ENCODE results near the gene MXRA8. TPM values are rescaled to one million over a fixed set of nuclear protein-coding genes. Genes with fewer than 3 reads are reported as not detected.

The MXRA8 gene
- total and polyA plus RNA-seq, 9 of the 15 experiments (the other 6 are each of a cell fraction or from before 2014, with no cell fraction given) = 0.66 to 11.3 (median 6.3) TPM

GRCh38 chr1:1324524-1325287 is 33.6 kb downstream of the MXRA8 start, which contains the start of the genes CPTP and INTS11 (continued):
- TF ChIP-seq EWSR1 (IDR thresholded peaks at IDR 0.05; ENCODE audit: borderline replicate concordance, low read depth, partially characterized antibody) (no peak), PTBP1 (IDR thresholded peaks at IDR 0.05; ENCODE audit: low read depth, low read length) (no peak), ARID1B (IDR thresholded peaks at IDR 0.05) (no peak), GATAD2A (IDR thresholded peaks at IDR 0.05) (no peak), ILF3 (IDR thresholded peaks at IDR 0.05; ENCODE audit: borderline replicate concordance) (no peak), NFIC (IDR thresholded peaks at IDR 0.05) (0 out of 2 replicates have a peak, but pooled peaks have one; percentile 5), HDAC6 (IDR thresholded peaks at IDR 0.05; ENCODE audit: low read depth, low read length) (no peak), STAT5B (CRISPR knock-in tag; IDR thresholded peaks at IDR 0.05) (no peak)

DNA sequence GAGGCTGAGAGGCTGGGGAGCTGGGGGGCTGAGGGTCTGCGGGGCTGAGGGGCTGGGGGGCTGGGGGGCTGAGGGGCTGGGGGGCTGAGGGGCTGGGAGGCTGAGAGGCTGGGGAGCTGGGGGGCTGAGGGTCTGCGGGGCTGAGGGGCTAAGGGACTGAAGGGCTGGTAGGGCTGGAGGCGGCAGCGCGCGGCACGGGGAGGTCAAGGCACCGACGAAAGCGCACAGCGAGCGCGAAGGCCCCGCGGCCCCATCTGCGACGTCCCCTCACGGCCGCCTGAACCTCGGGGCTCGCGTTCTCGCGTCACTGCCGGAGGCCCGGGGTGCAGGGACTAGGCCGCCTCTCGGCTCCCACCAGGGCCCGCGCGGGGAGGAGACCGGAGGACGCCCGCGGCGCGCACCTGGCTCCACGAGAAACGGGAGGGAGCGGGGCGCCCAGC is 34.3 kb downstream of the MXRA8 start:
- peak overlapping the region; percentile 93 to 99 for H3K9ac ChIP-seq (ENCODE audit: insufficient read depth in 1 of 2, low read depth in 2 of 2, low read length in 2 of 2)
- in situ Hi-C loops (cut with MboI) (no loop called here), intact Hi-C loops (cut with micrococcal nuclease) (loop anchor here (2.0 to 5.0 kb wide), 2 partner anchors 15 to 53 kb away; partner anchors contain the start of genes AURKAIP1 and PUSL1)
- peak overlapping the region; percentile 85 for H3K4me2 ChIP-seq (ENCODE audit: insufficient read depth, low read length)
- H3K27me3 ChIP-seq (ENCODE audit: control insufficient read depth in 2 of 2, insufficient read depth in 2 of 2, low read length in 2 of 2) = no peaks in the 10 kb centered on the region
- 0% methylated on average over 6 of the region's 41 CpGs for WGBS (ENCODE audit: insufficient coverage, low coverage, missing lambda C conversion rate)
- H3K36me3 ChIP-seq (ENCODE audit: control insufficient read depth, insufficient read depth, low read length) = peaks cover 54% of the 10 kb centered on the region; the same call in 2 of the 3 replicates
- H3K9me3 ChIP-seq (replicated peaks; ENCODE audit: control insufficient read depth, insufficient read depth, low read depth, low read length) = no peaks in the 10 kb centered on the region
- peaks cover 22 to 90% of the 10 kb centered on the region in 2 experiments for H3K4me1 ChIP-seq (replicated peaks in 1 of 2; ENCODE audit: control insufficient read depth in 2 of 2, insufficient read depth in 2 of 2, low read length in 2 of 2)
- H3K9me1 ChIP-seq (ENCODE audit: control insufficient read depth, insufficient read depth, low read length) = peaks cover 13% of the 10 kb centered on the region
- peak overlapping the region; percentile 99 for H3K4me3 ChIP-seq
- BruUV-seq (replicated peaks) = no TSS peak
- peaks cover 19% of the 10 kb centered on the region; the same call in 1 of the 2 replicates for H4K20me1 ChIP-seq (replicated peaks; ENCODE audit: control insufficient read depth, insufficient read depth, low read length)
- no peak for FAIRE-seq
- peak overlapping the region; percentile 89 for H3K27ac ChIP-seq (ENCODE audit: extremely low read depth, low read depth, low read length)
- DNase-seq (ENCODE audit: extremely low read depth in 1 of 4, low spot score in 3 of 4) = no peak
- ATAC-seq = peak; percentile 64
- H2AFZ ChIP-seq (ENCODE audit: low read depth, low read length) = peak overlapping the region; percentile 76
- H3K79me2 ChIP-seq (ENCODE audit: control insufficient read depth, insufficient read depth, low read length) = peaks cover 67% of the 10 kb centered on the region
- POLR2A ChIA-PET = interaction anchor here (0.6 to 2.1 kb wide), 2 partner anchors 9 to 344 kb away, joined by 4 to 5 read pairs; no protein-coding TSS in a partner anchor
- CTCF ChIA-PET (ENCODE audit: low intra/inter-chr PET ratio) = no interaction called here
- TF ChIP-seq E4F1 (CRISPR knock-in tag; IDR thresholded peaks at IDR 0.05; ENCODE audit: borderline replicate concordance) (no peak), RFX1 (IDR thresholded peaks at IDR 0.05) (no peak), ZNF79 (CRISPR knock-in tag; IDR thresholded peaks at IDR 0.05; ENCODE audit: low read depth) (no peak), NONO (IDR thresholded peaks at IDR 0.05; ENCODE audit: low read depth in 2 of 2, low read length in 1 of 2) (no peak; a peak in 1 of 4 replicates), ZNF212 (CRISPR knock-in tag; IDR thresholded peaks at IDR 0.05) (no peak), ZNF408 (CRISPR knock-in tag; IDR thresholded peaks at IDR 0.05; ENCODE audit: low read depth) (no peak)
- TF ChIP-seq, protein P1, sequence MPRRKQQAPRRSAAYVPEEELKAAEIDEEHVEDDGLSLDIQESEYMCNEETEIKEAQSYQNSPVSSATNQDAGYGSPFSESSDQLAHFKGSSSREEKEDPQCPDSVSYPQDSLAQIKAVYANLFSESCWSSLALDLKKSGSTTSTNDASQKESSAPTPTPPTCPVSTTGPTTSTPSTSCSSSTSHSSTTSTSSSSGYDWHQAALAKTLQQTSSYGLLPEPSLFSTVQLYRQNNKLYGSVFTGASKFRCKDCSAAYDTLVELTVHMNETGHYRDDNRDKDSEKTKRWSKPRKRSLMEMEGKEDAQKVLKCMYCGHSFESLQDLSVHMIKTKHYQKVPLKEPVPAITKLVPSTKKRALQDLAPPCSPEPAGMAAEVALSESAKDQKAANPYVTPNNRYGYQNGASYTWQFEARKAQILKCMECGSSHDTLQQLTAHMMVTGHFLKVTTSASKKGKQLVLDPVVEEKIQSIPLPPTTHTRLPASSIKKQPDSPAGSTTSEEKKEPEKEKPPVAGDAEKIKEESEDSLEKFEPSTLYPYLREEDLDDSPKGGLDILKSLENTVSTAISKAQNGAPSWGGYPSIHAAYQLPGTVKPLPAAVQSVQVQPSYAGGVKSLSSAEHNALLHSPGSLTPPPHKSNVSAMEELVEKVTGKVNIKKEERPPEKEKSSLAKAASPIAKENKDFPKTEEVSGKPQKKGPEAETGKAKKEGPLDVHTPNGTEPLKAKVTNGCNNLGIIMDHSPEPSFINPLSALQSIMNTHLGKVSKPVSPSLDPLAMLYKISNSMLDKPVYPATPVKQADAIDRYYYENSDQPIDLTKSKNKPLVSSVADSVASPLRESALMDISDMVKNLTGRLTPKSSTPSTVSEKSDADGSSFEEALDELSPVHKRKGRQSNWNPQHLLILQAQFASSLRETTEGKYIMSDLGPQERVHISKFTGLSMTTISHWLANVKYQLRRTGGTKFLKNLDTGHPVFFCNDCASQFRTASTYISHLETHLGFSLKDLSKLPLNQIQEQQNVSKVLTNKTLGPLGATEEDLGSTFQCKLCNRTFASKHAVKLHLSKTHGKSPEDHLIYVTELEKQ (CRISPR knock-in tag; IDR thresholded peaks at IDR 0.05) = no peak
